Ishikawa (cell line): ENCODE measurements around the gene CNTNAP5.

Experiments
- CEBPB ChIP-seq: IDR thresholded peaks from 2 replicates; pipeline ENCODE4 v1.6.1; 2012
- CREB1 ChIP-seq: IDR thresholded peaks from 2 replicates; pipeline ENCODE4 v1.6.1; 2012; ENCODE audit warnings: low read depth
- EGR1 ChIP-seq: IDR thresholded peaks from 2 replicates; pipeline ENCODE4 v1.6.1; 2012
- EP300 ChIP-seq: IDR thresholded peaks from 2 replicates; pipeline ENCODE4 v1.6.1; 2012; ENCODE audit warnings: borderline replicate concordance
- FOXM1 ChIP-seq: IDR thresholded peaks from 2 replicates; pipeline ENCODE4 v1.6.1; 2012; ENCODE audit warnings: low read depth, borderline replicate concordance
- NFIC ChIP-seq: IDR thresholded peaks from 2 replicates; pipeline ENCODE4 v1.6.1; 2012
- RAD21 ChIP-seq: IDR thresholded peaks from 2 replicates; pipeline ENCODE4 v1.6.1; 2012; ENCODE audit warnings: low read depth
- TAF1 ChIP-seq: IDR thresholded peaks from 2 replicates; pipeline ENCODE4 v1.6.1; 2012; ENCODE audit warnings: low read depth, mild to moderate bottlenecking
- TCF12 ChIP-seq: IDR thresholded peaks from 2 replicates; pipeline ENCODE4 v1.6.1; 2012; ENCODE audit warnings: low read depth
- TEAD4 ChIP-seq: IDR thresholded peaks from 2 replicates; pipeline ENCODE4 v1.6.1; 2012
- USF1 ChIP-seq: IDR thresholded peaks from 2 replicates; pipeline ENCODE4 v1.6.1; 2012
- YY1 ChIP-seq: IDR thresholded peaks from 2 replicates; pipeline ENCODE4 v1.6.1; 2012; ENCODE audit warnings: low read depth
- ZBTB7A ChIP-seq: IDR thresholded peaks from 2 replicates; pipeline ENCODE4 v1.6.1; 2012; ENCODE audit warnings: low read depth
- TF ChIP-seq, protein P1 (sequence below): IDR thresholded peaks from 2 replicates; pipeline ENCODE4 v1.6.1; 2012; ENCODE audit warnings: low read depth, mild to moderate bottlenecking
- TF ChIP-seq, protein P2 (sequence below): IDR thresholded peaks from 2 replicates; pipeline ENCODE4 v1.6.1; 2012

CNTNAP5 gene

DNA sequence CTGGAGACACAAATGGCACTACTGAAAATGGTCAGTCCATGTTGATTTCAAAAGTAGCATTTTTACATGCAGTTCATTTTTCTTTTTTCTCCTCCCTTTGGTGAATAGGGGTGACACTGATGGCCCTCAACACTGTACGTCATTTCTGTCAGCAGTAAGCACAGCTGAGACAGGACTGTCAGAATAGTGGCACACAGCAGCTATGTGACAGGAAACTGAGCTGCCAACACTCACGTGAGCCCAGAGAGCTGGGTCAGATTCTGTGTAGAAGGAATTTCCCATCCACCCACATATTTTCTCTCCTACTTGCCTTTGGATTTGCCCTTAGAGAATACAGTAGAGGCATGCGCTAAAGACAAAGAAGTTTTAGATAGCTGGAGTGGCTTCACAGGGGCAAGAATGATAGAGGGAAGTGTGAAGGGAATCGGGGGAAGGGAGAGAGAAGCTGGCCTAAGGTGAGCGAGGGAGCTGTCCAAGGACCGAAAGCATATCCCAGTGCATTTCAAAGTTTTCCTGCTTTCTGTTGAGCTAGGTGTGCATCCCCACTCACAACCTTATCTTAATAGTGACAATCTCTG is 476.6 kb downstream of the CNTNAP5 start:
- no peak for TF ChIP-seq CEBPB
- no peak for TF ChIP-seq EGR1
- no peak for TF ChIP-seq USF1
- TF ChIP-seq EP300, result no peak
- TF ChIP-seq FOXM1, result no peak
- TF ChIP-seq RAD21, result no peak
- no peak for TF ChIP-seq NFIC
- TF ChIP-seq, protein P1, sequence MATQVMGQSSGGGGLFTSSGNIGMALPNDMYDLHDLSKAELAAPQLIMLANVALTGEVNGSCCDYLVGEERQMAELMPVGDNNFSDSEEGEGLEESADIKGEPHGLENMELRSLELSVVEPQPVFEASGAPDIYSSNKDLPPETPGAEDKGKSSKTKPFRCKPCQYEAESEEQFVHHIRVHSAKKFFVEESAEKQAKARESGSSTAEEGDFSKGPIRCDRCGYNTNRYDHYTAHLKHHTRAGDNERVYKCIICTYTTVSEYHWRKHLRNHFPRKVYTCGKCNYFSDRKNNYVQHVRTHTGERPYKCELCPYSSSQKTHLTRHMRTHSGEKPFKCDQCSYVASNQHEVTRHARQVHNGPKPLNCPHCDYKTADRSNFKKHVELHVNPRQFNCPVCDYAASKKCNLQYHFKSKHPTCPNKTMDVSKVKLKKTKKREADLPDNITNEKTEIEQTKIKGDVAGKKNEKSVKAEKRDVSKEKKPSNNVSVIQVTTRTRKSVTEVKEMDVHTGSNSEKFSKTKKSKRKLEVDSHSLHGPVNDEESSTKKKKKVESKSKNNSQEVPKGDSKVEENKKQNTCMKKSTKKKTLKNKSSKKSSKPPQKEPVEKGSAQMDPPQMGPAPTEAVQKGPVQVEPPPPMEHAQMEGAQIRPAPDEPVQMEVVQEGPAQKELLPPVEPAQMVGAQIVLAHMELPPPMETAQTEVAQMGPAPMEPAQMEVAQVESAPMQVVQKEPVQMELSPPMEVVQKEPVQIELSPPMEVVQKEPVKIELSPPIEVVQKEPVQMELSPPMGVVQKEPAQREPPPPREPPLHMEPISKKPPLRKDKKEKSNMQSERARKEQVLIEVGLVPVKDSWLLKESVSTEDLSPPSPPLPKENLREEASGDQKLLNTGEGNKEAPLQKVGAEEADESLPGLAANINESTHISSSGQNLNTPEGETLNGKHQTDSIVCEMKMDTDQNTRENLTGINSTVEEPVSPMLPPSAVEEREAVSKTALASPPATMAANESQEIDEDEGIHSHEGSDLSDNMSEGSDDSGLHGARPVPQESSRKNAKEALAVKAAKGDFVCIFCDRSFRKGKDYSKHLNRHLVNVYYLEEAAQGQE, result no peak
- TF ChIP-seq TCF12, result no peak
- no peak for TF ChIP-seq TAF1
- TF ChIP-seq CREB1, result no peak
- no peak for TF ChIP-seq ZBTB7A
- TF ChIP-seq YY1, result no peak
- TF ChIP-seq, protein P2, sequence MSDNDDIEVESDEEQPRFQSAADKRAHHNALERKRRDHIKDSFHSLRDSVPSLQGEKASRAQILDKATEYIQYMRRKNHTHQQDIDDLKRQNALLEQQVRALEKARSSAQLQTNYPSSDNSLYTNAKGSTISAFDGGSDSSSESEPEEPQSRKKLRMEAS, result no peak
- no peak for TF ChIP-seq TEAD4

- TF ChIP-seq FOXM1 (no peak), TEAD4 (no peak), CREB1 (no peak), RAD21 (no peak), TAF1 (no peak), CEBPB (no peak), TCF12 (no peak), EGR1 (no peak), YY1 (no peak), NFIC (no peak), EP300 (no peak), ZBTB7A (no peak), USF1 (no peak)
- TF ChIP-seq, protein P2, result no peak
- TF ChIP-seq, protein P1, result no peak
These were observed 489.1 kb downstream of the CNTNAP5 start for GRCh38 chr2:124514236-124514635.

DNA sequence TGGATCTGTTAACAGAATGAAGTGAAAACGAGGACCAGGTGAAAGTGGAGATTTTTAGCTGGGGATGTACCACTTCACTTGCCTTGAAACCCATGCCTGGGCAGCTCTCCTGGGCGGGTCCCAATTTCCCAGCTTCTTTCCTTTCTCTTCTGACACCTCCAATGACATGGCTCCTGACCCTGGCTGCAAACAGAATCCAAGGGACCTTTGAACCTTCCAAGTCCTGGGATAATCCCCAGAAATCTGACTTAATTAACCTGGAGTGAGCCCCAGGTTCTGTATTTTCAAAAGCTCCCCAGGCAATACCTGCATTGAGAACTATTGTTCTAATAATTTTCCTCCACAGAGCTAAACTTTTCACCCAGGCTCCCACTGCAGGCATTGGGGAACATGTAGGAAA is 495.9 kb downstream of the CNTNAP5 start:
- no peak for TF ChIP-seq FOXM1
- no peak for TF ChIP-seq EP300
- no peak for TF ChIP-seq TAF1
- TF ChIP-seq TEAD4, result no peak
- TF ChIP-seq EGR1, result no peak
- no peak for TF ChIP-seq RAD21
- TF ChIP-seq YY1, result no peak
- TF ChIP-seq, protein P2, result no peak
- no peak for TF ChIP-seq CEBPB
- TF ChIP-seq CREB1, result no peak
- TF ChIP-seq, protein P1, result no peak
- TF ChIP-seq ZBTB7A, result no peak

- TF ChIP-seq YY1 (no peak), TEAD4 (no peak), CREB1 (no peak), TAF1 (no peak), CEBPB (no peak), EP300 (no peak), ZBTB7A (no peak), NFIC (no peak), TCF12 (no peak), FOXM1 (no peak), RAD21 (no peak), EGR1 (no peak), USF1 (no peak)
- TF ChIP-seq, protein P1, result no peak
- TF ChIP-seq, protein P2, result no peak
These were observed 498.0 kb downstream of the CNTNAP5 start for GRCh38 chr2:124523096-124523495.
